Hair follicle dermal papilla cell (primary cell): ENCODE results near the gene MT1F. TPM values are rescaled to one million over a fixed set of nuclear protein-coding genes. Genes with fewer than 3 reads are reported as not detected.

Experiments
- total RNA-seq: library from RNA; depleted of rRNA; stranded (reverse); fragments of >200 nt; gene quantifications from 2 replicates; pipeline ENCODE4 v1.2.3, GENCODE V29; 2012

Gene MT1F
- 0.16 TPM in 1 of 2 replicates, not detected in the other for total RNA-seq

DNA sequence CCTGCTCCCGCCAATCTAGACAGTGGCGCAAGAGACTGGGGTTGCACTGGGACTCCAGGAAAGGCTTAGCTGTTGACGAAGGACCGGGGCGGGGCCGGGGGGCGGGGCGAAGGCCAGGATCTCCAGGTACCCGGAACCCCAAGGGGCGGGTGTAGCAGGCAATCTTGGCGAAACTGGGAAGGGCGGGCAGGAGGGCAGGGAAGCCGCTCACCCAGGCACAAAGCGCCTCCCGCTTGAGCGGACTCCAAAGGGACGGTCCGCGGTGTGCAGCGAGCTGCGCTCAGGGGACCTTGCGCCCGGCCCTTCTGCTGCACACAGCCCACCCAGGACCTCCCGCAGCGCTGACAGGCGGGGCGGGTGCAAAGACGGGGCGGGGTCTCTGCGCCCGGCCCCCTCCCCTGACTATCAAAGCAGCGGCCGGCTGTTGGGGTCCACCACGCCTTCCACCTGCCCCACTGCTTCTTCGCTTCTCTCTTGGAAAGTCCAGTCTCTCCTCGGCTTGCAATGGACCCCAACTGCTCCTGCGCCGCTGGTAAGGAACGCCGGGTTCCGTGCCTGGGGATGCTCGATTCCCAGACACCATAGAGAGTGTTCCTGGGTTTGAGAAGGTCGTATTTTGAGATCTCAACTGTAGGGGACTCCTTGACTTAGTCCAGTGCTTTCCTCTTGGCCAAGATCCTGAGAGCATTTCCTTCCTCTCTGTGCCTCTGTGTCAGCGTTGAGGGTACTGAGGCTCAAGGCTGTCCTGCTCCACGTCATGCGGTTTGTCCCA lies at the start of gene MT1F:
MT1F (plus strand) TSS at position 405 of the 772 bp plus-strand sequence; CDS start at position 505, 100 bp downstream.

GRCh38 chr16:56608043-56608875 lies 49.5 kb upstream of the MT1F start, which contains the start of gene MT2A:
Gene MT2A (plus strand): TSS chr16:56608584. CDS start chr16:56608656, 72 bp downstream.

GRCh38 chr16:56625140-56625942 lies 32.4 kb upstream of the MT1F start, which contains the start of gene MT1E:
Gene MT1E (plus strand): TSS chr16:56625781. CDS start chr16:56625852, 71 bp downstream.

DNA sequence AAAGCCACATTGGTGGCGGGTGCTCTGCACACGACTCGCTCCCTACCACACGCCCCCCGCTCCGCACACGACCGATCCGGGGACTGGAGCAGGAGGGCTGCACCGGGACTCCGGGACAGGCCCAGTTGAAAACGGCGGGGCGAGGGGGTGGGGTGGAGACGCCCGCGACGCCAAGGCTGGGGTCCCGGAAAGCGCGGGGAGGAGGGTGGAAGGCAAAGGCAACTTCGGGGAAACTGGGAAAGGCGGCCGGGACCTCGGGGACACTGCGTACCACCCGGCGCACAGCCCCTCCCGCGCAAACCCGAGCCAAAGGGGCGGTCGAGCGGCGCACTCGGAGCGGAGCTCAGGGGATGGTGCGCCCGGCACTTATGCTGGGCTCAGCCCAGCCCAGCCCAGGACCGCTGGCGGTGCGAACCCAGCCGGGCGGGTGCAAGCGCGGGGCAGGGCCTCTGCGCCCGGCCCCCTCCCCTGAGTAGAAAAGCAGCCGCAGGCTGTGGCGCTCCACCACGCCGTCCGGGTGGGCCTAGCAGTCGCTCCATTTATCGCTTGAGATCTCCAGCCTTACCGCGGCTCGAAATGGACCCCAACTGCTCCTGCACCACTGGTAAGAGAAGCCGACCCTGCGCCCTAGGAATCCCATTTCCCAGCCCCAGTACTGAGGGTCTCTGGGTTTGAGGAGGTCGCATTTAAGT lies 25.5 kb upstream of the MT1F start, which contains the start of gene MT1M:
MT1M (plus strand) TSS at position 504 of the 692 bp plus-strand sequence; CDS start at position 577, 73 bp downstream.

GRCh38 chr16:56637814-56638750 lies 19.7 kb upstream of the MT1F start, which contains the start of gene MT1A:
Gene MT1A (plus strand): TSS chr16:56638666. CDS start chr16:56638739, 73 bp downstream.

GRCh38 chr16:56651586-56651985 lies 6.2 kb upstream of the MT1F start, which contains the start of gene MT1B:
Gene MT1B (plus strand): TSS chr16:56651886. CDS start chr16:56651954, 68 bp downstream.

DNA sequence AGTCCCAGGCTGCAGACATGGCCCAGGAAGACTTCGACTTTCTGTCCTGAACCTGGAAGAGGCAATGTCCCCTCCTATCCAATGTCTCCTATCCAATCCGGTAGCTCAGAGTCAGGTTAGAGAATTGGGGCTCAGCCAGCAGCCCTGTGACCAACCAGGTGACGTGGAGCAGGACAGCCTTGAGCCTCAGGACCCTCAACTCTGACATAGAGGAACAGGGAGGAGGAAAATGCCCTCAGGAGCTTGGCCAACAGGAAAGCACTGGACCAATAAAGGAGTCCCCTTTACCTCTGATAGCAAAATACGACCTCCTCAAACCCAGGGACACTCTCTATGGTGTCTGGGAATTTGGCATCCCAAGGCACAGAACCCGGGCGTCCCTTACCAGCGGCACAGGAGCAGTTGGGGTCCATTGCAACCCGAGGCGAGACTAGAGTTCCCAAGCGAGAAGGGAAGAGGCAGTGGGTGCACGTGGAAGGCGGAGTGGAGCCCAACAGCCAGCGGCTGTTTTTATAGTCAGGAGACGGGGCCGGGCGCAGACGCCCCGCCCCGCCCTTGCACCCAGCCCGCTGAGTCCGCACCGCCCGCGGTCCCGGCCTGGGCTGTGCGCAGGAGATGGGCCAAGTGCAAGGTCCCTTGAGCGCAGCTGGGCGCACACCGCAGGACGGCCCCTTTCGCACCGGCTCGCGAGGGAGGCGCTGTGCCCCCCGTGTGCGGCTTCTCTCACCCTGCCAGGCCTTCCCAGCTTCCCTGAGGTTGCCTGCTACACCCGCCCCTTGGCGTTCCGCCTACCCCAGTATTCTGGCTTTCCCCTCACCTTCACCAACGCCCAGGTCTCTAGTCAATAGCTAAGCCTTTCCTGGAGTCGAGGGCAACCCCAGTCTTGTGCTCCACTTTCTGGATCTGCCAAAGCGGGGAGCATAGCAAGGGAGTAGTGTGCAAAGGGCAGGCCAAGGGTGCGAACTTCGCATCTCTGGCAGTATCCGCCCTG lies 10.1 kb downstream of the MT1F start, which contains the start of gene MT1G:
MT1G (minus strand) TSS at position 485 of the 991 bp plus-strand sequence; CDS start at position 413, 72 bp downstream.

GRCh38 chr16:56669005-56669839 lies 11.5 kb downstream of the MT1F start, which contains the start of gene MT1H:
Gene MT1H (plus strand): TSS chr16:56669814. CDS start chr16:56669885, 71 bp downstream.

DNA sequence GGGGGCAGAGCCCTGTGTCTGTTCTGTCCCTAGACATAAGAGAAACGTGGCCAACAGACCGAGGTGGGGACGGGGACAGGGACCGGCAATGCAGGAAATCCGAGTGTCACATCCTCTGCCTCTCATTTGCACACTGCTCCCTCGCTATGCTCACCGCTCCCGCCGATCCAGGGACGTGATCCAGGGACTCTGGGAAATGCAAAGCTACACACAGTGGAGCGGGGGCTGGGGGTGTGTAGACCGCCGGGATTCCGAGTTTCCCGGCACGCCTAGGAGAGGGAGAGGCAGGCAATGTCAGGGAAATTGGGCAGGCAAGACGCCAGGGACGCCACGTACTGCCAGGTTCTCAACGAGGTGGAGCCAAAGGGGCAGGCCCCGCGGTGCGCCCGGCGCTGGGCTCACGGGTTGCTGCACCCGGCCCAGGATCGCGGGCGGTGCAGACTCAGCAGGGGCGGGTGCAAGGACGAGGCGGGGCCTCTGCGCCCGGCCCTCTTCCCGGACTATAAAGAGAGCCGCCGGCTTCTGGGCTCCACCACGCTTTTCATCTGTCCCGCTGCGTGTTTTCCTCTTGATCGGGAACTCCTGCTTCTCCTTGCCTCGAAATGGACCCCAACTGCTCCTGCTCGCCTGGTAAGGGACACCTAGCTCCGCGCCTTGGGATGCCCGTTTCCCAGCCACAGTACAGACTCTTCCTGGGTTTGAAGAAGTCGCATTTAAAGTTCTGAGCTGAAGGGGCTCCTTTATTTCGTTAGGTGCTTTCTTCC lies 24.4 kb downstream of the MT1F start, which contains the start of gene MT1X:
MT1X (plus strand) TSS at position 532 of the 764 bp plus-strand sequence; CDS start at position 603, 71 bp downstream.

Other genes starting within 250 kb of the MT1F start
- 240 and 294 TPM in 2 replicates for gene AMFR, start 232.4 kb upstream of the MT1F start, total RNA-seq
- 58.4 and 60.5 TPM in 2 replicates for gene NUDT21, start 206.6 kb upstream of the MT1F start, total RNA-seq
- 81.3 and 121 TPM in 2 replicates for gene OGFOD1, start 206.4 kb upstream of the MT1F start, total RNA-seq
- gene BBS2, start 137.9 kb upstream of the MT1F start, total RNA-seq: 60.7 and 61.8 TPM in 2 replicates
- gene MT4, start 92.9 kb upstream of the MT1F start, total RNA-seq: not detected in 2 replicates
- not detected in 2 replicates for gene MT3, start 68.4 kb upstream of the MT1F start, total RNA-seq
- gene MT2A, start 49.4 kb upstream of the MT1F start, total RNA-seq: 5.6 and 7.5 TPM in 2 replicates
- 16.6 and 18.0 TPM in 2 replicates for gene MT1E, start 32.2 kb upstream of the MT1F start, total RNA-seq
- 0.81 and 1.6 TPM in 2 replicates for gene MT1M, start 25.3 kb upstream of the MT1F start, total RNA-seq
- not detected in 2 replicates for gene MT1A, start 19.3 kb upstream of the MT1F start, total RNA-seq
- not detected in 2 replicates for gene MT1B, start 6.1 kb upstream of the MT1F start, total RNA-seq
- gene MT1G, start 10.1 kb downstream of the MT1F start, total RNA-seq: not detected in 2 replicates
- gene MT1H, start 11.9 kb downstream of the MT1F start, total RNA-seq: not detected in 2 replicates
- gene MT1X, start 24.5 kb downstream of the MT1F start, total RNA-seq: 13.1 and 13.8 TPM in 2 replicates
- gene NUP93, start 72.2 kb downstream of the MT1F start, total RNA-seq: 40.7 and 44.6 TPM in 2 replicates
- not detected in 2 replicates for gene SLC12A3, start 207.2 kb downstream of the MT1F start, total RNA-seq